Common myeloid progenitor, CD34-positive (primary cell): ENCODE results near the gene MLLT11.

ENCODE experiments used
- CTCF ChIA-PET: fragments of 350-600 bp; sonication (Branson Sonifier 250); formaldehyde crosslinking; loops from one replicate; lab custom pipeline; 2021; ENCODE audit warnings: antibody characterized with exemption; lab: Charles Lee
- POLR2A ChIA-PET: fragments of 350-600 bp; sonication (Branson Sonifier 250); formaldehyde crosslinking; loops from one replicate; lab custom pipeline; 2021; ENCODE audit warnings: antibody characterized with exemption; lab: Charles Lee
- DNase-seq, 3 donors: peaks; one replicate each; pipeline versions ENCODE4 v3.0.0 to v3.0.0-alpha.2; 2013
- H3K27ac ChIP-seq, 2 experiments: 1 replicate in 1 of 2; 2 replicates in 1 of 2; pipeline ENCODE4 v1.7.0; 2013; ENCODE audit warnings: inconsistent platforms in 2 of 2, low read length in 2 of 2, mild to moderate bottlenecking in 2 of 2, low read depth in 1 of 2, moderate library complexity in 1 of 2; ENCODE audit not compliant: severe bottlenecking in 2 of 2, insufficient read depth in 1 of 2, poor library complexity in 1 of 2
- H3K27me3 ChIP-seq, 5 experiments: replicated peaks in 2 of 5; 1 replicate in 3 of 5; 2 replicates in 2 of 5; pipeline versions ENCODE4 v1.6.1 to v1.7.0; 2013; ENCODE audit warnings: low read length in 4 of 5, mild to moderate bottlenecking in 2 of 5, moderate library complexity in 2 of 5, inconsistent platforms in 1 of 5; ENCODE audit not compliant: insufficient read depth in 5 of 5, control insufficient read depth in 4 of 5
- H3K36me3 ChIP-seq, 4 experiments: 1 replicate in 2 of 4; 2 replicates in 2 of 4; pipeline versions ENCODE4 v1.6.1 to v1.7.0; 2013; ENCODE audit warnings: low read length in 3 of 4, control low read depth in 1 of 4, mild to moderate bottlenecking in 1 of 4; ENCODE audit not compliant: control insufficient read depth in 4 of 4, insufficient read depth in 4 of 4
- H3K4me1 ChIP-seq, 4 experiments: 1 replicate in 3 of 4; 2 replicates in 1 of 4; pipeline versions ENCODE4 v1.6.1 to v1.7.1; 2013; ENCODE audit warnings: low read length in 3 of 4, mild to moderate bottlenecking in 3 of 4, control low read depth in 1 of 4, inconsistent platforms in 1 of 4, moderate library complexity in 1 of 4; ENCODE audit not compliant: control insufficient read depth in 4 of 4, insufficient read depth in 4 of 4; ENCODE audit errors: control extremely low read depth in 1 of 4
- H3K4me3 ChIP-seq, 7 experiments: 1 replicate in 4 of 7; 2 replicates in 3 of 7; pipeline versions ENCODE4 v1.5.1 to v1.7.0; 2013; ENCODE audit warnings: mild to moderate bottlenecking in 7 of 7, low read length in 6 of 7, moderate library complexity in 6 of 7, inconsistent platforms in 2 of 7, low read depth in 2 of 7, control low read depth in 1 of 7; ENCODE audit not compliant: insufficient read depth in 4 of 7, control insufficient read depth in 1 of 7; ENCODE audit errors: extremely low read depth in 1 of 7
- H3K9me3 ChIP-seq, 5 experiments: 1 replicate in 4 of 5; 2 replicates in 1 of 5; pipeline versions ENCODE4 v1.6.1 to v1.7.1; 2013; ENCODE audit warnings: low read length in 4 of 5, mild to moderate bottlenecking in 2 of 5, inconsistent platforms in 1 of 5, low read depth in 1 of 5, moderate library complexity in 1 of 5; ENCODE audit not compliant: control insufficient read depth in 4 of 5, insufficient read depth in 2 of 5; ENCODE audit errors: control extremely low read depth in 1 of 5
- WGBS: methylation state at CpG from one replicate; pipeline ENCODE4 v1.1.5; 2013; ENCODE audit not compliant: insufficient coverage; 5-methylcytosine and 5-hydroxymethylcytosine counted together

The MLLT11 gene

DNA sequence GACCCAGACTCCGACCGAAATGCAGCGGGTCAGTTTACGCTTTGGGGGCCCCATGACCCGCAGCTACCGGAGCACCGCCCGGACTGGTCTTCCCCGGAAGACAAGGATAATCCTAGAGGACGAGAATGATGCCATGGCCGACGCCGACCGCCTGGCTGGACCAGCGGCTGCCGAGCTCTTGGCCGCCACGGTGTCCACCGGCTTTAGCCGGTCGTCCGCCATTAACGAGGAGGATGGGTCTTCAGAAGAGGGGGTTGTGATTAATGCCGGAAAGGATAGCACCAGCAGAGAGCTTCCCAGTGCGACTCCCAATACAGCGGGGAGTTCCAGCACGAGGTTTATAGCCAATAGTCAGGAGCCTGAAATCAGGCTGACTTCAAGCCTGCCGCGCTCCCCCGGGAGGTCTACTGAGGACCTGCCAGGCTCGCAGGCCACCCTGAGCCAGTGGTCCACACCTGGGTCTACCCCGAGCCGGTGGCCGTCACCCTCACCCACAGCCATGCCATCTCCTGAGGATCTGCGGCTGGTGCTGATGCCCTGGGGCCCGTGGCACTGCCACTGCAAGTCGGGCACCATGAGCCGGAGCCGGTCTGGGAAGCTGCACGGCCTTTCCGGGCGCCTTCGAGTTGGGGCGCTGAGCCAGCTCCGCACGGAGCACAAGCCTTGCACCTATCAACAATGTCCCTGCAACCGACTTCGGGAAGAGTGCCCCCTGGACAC lies 12.1 kb upstream of the MLLT11 start:
- Histone ChIP-seq H3K9me3 (no peaks in the 10 kb centered on the region), H3K4me3 (peak overlapping the region; percentile 56 to 92 (median 80)), H3K27ac (peak overlapping the region in 1 of 2 experiments; percentile 49), H3K36me3 (peaks cover 3 to 26% (median 12%) of the 10 kb centered on the region in 4 experiments), H3K4me1 (peaks cover 2 to 18% (median 9%) of the 10 kb centered on the region in 4 experiments), H3K27me3 (no peaks in the 10 kb centered on the region)
- ChIA-PET CTCF (interaction anchor here (0.5 to 8.2 kb wide), 10 partner anchors 10 to 106 kb away, joined by 3 to 59 read pairs (median 5); partner anchors contain the start of genes BNIPL, CDC42SE1, MINDY1 and MLLT11), POLR2A (interaction anchor here (2.6 kb wide), 1 partner anchor 10 kb away, joined by 8 read pairs; no protein-coding TSS in a partner anchor)
- DNase-seq: peak; percentile 72 to 87 (median 85)
- under 1% methylated on average over 41 of the region's 48 CpGs for WGBS

DNA sequence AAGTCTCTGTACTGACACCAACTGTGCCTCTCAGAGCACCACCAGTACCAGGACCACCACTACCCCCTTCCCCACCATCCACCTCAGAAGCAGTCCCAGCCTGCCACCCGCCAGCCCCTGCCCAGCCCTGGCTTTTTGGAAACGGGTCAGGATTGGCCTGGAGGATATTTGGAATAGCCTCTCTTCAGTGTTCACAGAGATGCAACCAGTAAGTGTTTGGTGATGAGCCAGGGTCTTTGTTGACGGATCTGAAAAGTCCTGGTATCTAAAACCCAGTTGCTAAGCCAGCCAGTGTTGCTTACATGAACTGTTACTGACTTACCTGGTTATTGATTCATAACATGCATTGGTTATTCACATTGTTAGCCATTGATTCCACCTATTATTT lies 11.6 kb upstream of the MLLT11 start:
- peaks cover 3 to 31% (median 18%) of the 10 kb centered on the region in 4 experiments for H3K36me3 ChIP-seq
- peak in 1 of 3 donors; percentile 19 for DNase-seq
- H3K9me3 ChIP-seq: no peaks in the 10 kb centered on the region
- H3K4me1 ChIP-seq: peaks cover 2 to 18% (median 9%) of the 10 kb centered on the region in 4 experiments
- ChIA-PET CTCF (interaction anchor here (1.0 to 8.2 kb wide), 8 partner anchors 9 to 51 kb away, joined by 3 to 59 read pairs (median 6); partner anchors contain the start of genes BNIPL, CDC42SE1, MINDY1 and MLLT11), POLR2A (interaction anchor here (2.6 kb wide), 1 partner anchor 9 kb away, joined by 8 read pairs; no protein-coding TSS in a partner anchor)
- 30% methylated on average over 2 of the region's 3 CpGs for WGBS
- H3K4me3 ChIP-seq: peak overlapping the region; percentile 23 to 92 (median 80)
- H3K27me3 ChIP-seq: no peaks in the 10 kb centered on the region
- H3K27ac ChIP-seq: no peak overlapping the region

DNA sequence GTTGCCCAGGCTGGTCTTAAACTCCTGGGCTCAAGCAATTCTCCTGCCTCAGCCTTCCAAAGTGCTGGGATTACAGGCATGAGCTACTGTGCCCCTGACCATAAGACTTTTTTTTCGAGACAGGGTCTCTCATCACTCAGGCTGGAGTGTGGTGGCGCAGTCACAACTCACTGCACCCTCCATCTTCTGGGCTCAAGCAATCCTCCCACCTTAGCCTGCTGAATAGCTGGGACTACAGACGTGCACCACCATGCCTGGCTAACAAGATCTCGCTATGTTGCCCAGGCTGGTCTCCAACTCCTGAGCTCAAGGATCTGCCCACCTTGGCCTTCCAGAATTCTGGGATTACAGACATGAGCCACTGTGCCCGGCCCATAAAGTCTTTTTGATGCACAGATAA lies 10.7 kb upstream of the MLLT11 start:
- 100% methylated on average over 4 of the region's 5 CpGs for WGBS
- peaks cover 2 to 18% (median 9%) of the 10 kb centered on the region in 4 experiments for H3K4me1 ChIP-seq

DNA sequence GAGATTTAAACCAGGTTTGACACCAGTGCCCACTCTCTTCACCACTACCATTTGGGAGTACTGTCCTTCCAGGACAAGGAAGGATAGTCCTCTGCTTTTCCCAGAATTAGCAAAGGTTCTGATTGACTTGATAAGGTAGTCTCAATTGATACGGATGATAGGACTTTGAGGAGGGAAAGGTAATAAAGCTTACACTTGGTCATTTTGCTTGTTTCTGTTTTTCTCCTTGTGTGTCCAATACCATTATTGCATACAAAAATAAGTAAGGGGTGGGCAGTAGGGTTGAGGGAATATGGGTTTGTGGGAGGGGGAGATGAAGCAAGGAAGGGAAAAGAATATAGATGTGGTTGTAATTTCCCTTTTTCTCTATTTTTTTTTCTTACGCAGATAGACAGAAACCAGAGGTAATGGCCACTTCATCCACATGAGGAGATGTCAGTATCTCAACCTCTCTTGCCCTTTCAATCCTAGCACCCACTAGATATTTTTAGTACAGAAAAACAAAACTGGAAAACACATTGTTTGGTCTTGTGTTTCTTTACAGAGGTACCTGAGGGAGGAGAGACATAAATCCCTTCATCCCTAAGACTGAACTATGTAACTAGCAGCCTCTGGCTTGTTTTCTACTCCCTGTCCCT lies 10.0 kb upstream of the MLLT11 start:
- Histone ChIP-seq H3K36me3 (peaks cover 10 to 44% (median 32%) of the 10 kb centered on the region in 4 experiments), H3K4me3 (no peak overlapping the region), H3K4me1 (peaks cover 2 to 21% (median 10%) of the 10 kb centered on the region in 4 experiments), H3K9me3 (no peaks in the 10 kb centered on the region), H3K27me3 (no peaks in the 10 kb centered on the region), H3K27ac (no peak overlapping the region)
- no CpG with 5 or more reads among the region's 2 CpGs for WGBS
- CTCF ChIA-PET: interaction anchor here (0.6 to 8.2 kb wide), 7 partner anchors 8 to 301 kb away, joined by 3 to 59 read pairs (median 4); partner anchors contain the start of genes BNIPL, CDC42SE1, MINDY1 and MLLT11
- POLR2A ChIA-PET: interaction anchor here (1.0 to 1.4 kb wide), 3 partner anchors 9 to 45 kb away, joined by 3 to 6 read pairs (median 4); partner anchors contain the start of genes CDC42SE1 and MLLT11
- DNase-seq: no peak

More for the DNA sequence above, 10.7 kb upstream of the MLLT11 start:
- ChIA-PET CTCF (interaction anchor here (0.6 to 8.2 kb wide), 6 partner anchors 8 to 302 kb away, joined by 3 to 59 read pairs (median 4); partner anchors contain the start of genes BNIPL, CDC42SE1, MINDY1 and MLLT11), POLR2A (interaction anchor here (1.0 kb wide), 1 partner anchor 10 kb away, joined by 6 read pairs; the partner anchor contains the start of gene CDC42SE1)
- DNase-seq: no peak
- H3K9me3 ChIP-seq: no peaks in the 10 kb centered on the region
- H3K36me3 ChIP-seq: peaks cover 7 to 37% (median 25%) of the 10 kb centered on the region in 4 experiments
- H3K27me3 ChIP-seq: no peaks in the 10 kb centered on the region
- no peak overlapping the region for H3K4me3 ChIP-seq
- no peak overlapping the region for H3K27ac ChIP-seq

DNA sequence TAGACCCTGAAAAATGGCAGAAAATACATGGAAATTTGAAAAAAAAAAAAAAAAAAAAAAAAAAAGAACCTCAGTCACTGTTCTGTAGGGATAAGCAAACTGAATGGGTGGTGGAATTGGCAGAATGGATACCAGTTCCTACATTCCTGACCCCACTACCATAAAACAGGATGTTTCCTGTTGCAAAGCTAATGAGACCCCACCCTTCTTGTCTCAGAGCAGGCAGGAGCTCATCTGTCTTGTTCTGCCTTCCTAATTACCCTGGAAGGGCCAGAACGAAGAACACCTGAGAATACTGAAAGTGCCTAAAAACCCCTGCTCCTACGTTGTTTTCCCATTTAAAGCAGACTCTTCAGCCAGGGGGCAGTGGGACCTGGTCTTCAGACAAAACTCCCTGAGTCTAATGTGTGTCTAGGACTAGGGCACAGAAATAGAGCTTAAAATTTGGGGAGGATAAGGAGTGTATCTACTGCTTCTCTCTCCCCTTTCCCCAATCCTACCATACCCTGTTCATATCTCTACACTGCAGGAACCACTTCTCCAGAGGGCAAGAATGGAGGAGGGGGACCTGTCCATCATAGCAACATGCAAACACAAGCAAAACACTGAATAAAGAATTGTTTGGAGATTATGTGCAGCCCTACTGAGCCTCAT lies 8.7 kb upstream of the MLLT11 start:
- peak in 1 of 3 donors; percentile 36 for DNase-seq
- 83% methylated on average over 1 of the region's 2 CpGs for WGBS
- Histone ChIP-seq H3K27ac (peak overlapping the region in 1 of 2 experiments; percentile 36), H3K36me3 (peaks cover 10 to 55% (median 36%) of the 10 kb centered on the region in 4 experiments), H3K4me1 (peaks cover 8 to 34% (median 22%) of the 10 kb centered on the region in 4 experiments), H3K9me3 (no peaks in the 10 kb centered on the region), H3K27me3 (no peaks in the 10 kb centered on the region), H3K4me3 (no peak overlapping the region)
- POLR2A ChIA-PET: interaction anchor here (1.4 kb wide), 1 partner anchor 8 kb away, joined by 3 read pairs; the partner anchor contains the start of genes CDC42SE1 and MLLT11
- CTCF ChIA-PET: interaction anchor here (1.0 to 6.0 kb wide), 4 partner anchors 10 to 45 kb away, joined by 3 to 54 read pairs (median 8); partner anchors contain the start of genes MINDY1 and MLLT11

DNA sequence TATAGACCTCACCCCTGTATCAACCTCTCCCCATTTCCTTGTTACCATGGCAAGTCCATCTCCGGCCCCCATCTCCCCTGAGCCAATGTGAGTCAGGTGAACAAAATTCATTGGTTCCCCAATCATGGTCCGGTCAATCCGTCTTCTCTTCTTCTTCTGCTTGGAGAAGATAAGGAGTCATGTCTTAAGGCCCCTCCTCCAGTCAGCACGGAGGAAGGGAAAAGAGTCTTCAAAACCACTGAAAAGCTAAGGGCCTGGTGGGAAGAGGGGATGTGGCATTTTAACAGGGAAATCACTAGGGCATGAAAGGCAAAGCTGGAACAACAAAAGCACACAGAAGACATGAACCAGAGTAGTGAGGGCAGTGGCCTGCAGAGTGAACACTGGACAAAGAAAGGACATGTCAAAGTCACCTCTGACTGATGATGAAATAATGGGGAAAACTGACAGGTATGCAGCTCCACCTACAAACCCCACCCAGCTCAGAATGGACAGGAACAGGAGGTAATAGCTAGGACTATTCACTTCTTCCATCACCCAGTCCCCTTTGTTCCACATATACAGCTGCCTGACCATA lies 5.1 kb upstream of the MLLT11 start:
- ChIA-PET CTCF (interaction anchor here (0.5 to 7.6 kb wide), 5 partner anchors 9 to 503 kb away, joined by 3 to 59 read pairs (median 6); partner anchors contain the start of gene C1orf56), POLR2A (no interaction called here)
- H3K9me3 ChIP-seq: no peaks in the 10 kb centered on the region
- peak overlapping the region in 1 of 2 experiments; percentile 93 for H3K27ac ChIP-seq
- no peak for DNase-seq
- no peaks in the 10 kb centered on the region for H3K27me3 ChIP-seq
- peaks cover 18 to 46% (median 40%) of the 10 kb centered on the region in 4 experiments for H3K4me1 ChIP-seq
- peaks cover 10 to 63% (median 36%) of the 10 kb centered on the region in 4 experiments for H3K36me3 ChIP-seq
- peak overlapping the region in 1 of 7 experiments; percentile 69 for H3K4me3 ChIP-seq
- WGBS: 90% methylated on average over 2 of the region's 4 CpGs
